Mesendoderm (in vitro differentiated cells): ENCODE data around the gene SKP1.
A peak's percentile ranks its signal among the peaks of the same experiment; 100 is the strongest.

Experiments used
- DNase-seq: peaks from one replicate; pipeline ENCODE4 v3.0.0; 2013
- H2AK5ac ChIP-seq: 2 replicates; pipeline ENCODE4 v1.6.1; 2013; ENCODE audit warnings: low read length, inconsistent platforms
- H2BK120ac ChIP-seq: 2 replicates; pipeline ENCODE4 v1.6.1; 2013; ENCODE audit warnings: low read depth, mild to moderate bottlenecking, low read length, moderate library complexity, mixed read lengths
- H2BK15ac ChIP-seq: replicated peaks from 2 replicates; pipeline ENCODE4 v1.6.1; 2013; ENCODE audit warnings: low read depth, mild to moderate bottlenecking, moderate library complexity
- H2BK5ac ChIP-seq: 2 replicates; pipeline ENCODE4 v1.6.1; 2013; ENCODE audit warnings: low read length, inconsistent platforms
- H3K18ac ChIP-seq: 2 replicates; pipeline ENCODE4 v1.6.1; 2013; ENCODE audit warnings: mild to moderate bottlenecking, low read length, mixed read lengths
- H3K23ac ChIP-seq: one replicate; pipeline ENCODE4 v1.6.1; 2013; ENCODE audit warnings: low read length
- H3K27ac ChIP-seq: 2 replicates; pipeline ENCODE4 v1.5.1; 2013; ENCODE audit warnings: low read depth, mild to moderate bottlenecking, inconsistent platforms, low read length, moderate library complexity
- H3K27me3 ChIP-seq: 2 replicates; pipeline ENCODE4 v1.6.1; 2013; ENCODE audit warnings: low read length, control low read depth, mild to moderate bottlenecking, inconsistent platforms; ENCODE audit not compliant: insufficient read depth, poor library complexity
- H3K36me3 ChIP-seq: 2 replicates; pipeline ENCODE4 v1.6.1; 2013; ENCODE audit warnings: low read length, inconsistent platforms; ENCODE audit not compliant: control insufficient read depth, insufficient read depth
- H3K4ac ChIP-seq: one replicate; pipeline ENCODE4 v1.6.1; 2013; ENCODE audit warnings: low read depth, mild to moderate bottlenecking, low read length, moderate library complexity
- H3K4me1 ChIP-seq: 2 replicates; pipeline ENCODE4 v1.6.1; 2013; ENCODE audit warnings: low read depth, low read length, inconsistent platforms; ENCODE audit not compliant: control insufficient read depth
- H3K4me2 ChIP-seq: 2 replicates; pipeline ENCODE4 v1.6.1; 2013; ENCODE audit warnings: low read length
- H3K4me3 ChIP-seq: 2 replicates; pipeline ENCODE4 v1.5.1; 2013; ENCODE audit warnings: mild to moderate bottlenecking, low read length
- H3K56ac ChIP-seq: one replicate; pipeline ENCODE4 v1.6.1; 2013; ENCODE audit warnings: low read length
- H3K79me1 ChIP-seq: 2 replicates; pipeline ENCODE4 v1.6.1; 2013; ENCODE audit warnings: low read length, inconsistent platforms
- H3K79me2 ChIP-seq: 2 replicates; pipeline ENCODE4 v1.6.1; 2013; ENCODE audit warnings: mild to moderate bottlenecking, low read length; ENCODE audit not compliant: control insufficient read depth, insufficient read depth
- H3K9ac ChIP-seq: 2 replicates; pipeline ENCODE4 v1.6.1; 2013; ENCODE audit warnings: low read length, inconsistent platforms
- H4K5ac ChIP-seq: one replicate; pipeline ENCODE4 v1.6.1; 2013; ENCODE audit warnings: low read length
- H4K8ac ChIP-seq: one replicate; pipeline ENCODE4 v1.6.1; 2013; ENCODE audit warnings: low read depth, mild to moderate bottlenecking, control low read depth, low read length, moderate library complexity
- WGBS: extraction: QIAGEN DNeasy Blood & Tissue Kit; methylation state at CpG from one replicate; pipeline ENCODE4 v1.1.7; 2013; ENCODE audit warnings: low lambda C conversion rate, missing lambda C conversion rate; ENCODE audit not compliant: insufficient coverage; ENCODE audit errors: extremely low coverage; 5-methylcytosine and 5-hydroxymethylcytosine counted together

SKP1 gene

GRCh38 chr5:134143431-134143830 lies 33.3 kb downstream of the SKP1 start:
- no peak overlapping the region for H3K56ac ChIP-seq
- no peak overlapping the region for H2AK5ac ChIP-seq
- H3K4me1 ChIP-seq = no peaks in the 10 kb centered on the region
- DNase-seq = no peak
- no peak overlapping the region for H3K18ac ChIP-seq
- no peak overlapping the region for H4K8ac ChIP-seq
- H3K4me2 ChIP-seq = no peak overlapping the region
- peaks cover 9% of the 10 kb centered on the region for H3K79me1 ChIP-seq
- no CpG with 5 or more reads among the region's 5 CpGs for WGBS
- no peak overlapping the region for H3K4ac ChIP-seq
- H2BK5ac ChIP-seq = no peak overlapping the region
- no peak overlapping the region for H2BK120ac ChIP-seq
- H3K9ac ChIP-seq = no peak overlapping the region
- no peak overlapping the region for H3K4me3 ChIP-seq
- no peak overlapping the region for H4K5ac ChIP-seq
- H3K79me2 ChIP-seq = peaks cover 1% of the 10 kb centered on the region
- H3K27me3 ChIP-seq = no peaks in the 10 kb centered on the region
- H3K36me3 ChIP-seq = peaks cover 15% of the 10 kb centered on the region
- H2BK15ac ChIP-seq = no peak overlapping the region
- H3K23ac ChIP-seq = no peak overlapping the region
- H3K27ac ChIP-seq = no peak overlapping the region

- no peak overlapping the region for H2AK5ac ChIP-seq
- H3K36me3 ChIP-seq = peaks cover 15% of the 10 kb centered on the region
- no peak overlapping the region for H4K8ac ChIP-seq
- no peak overlapping the region for H3K18ac ChIP-seq
- no peak overlapping the region for H4K5ac ChIP-seq
- H3K9ac ChIP-seq = no peak overlapping the region
- H2BK5ac ChIP-seq = no peak overlapping the region
- H3K56ac ChIP-seq = no peak overlapping the region
- H3K4ac ChIP-seq = no peak overlapping the region
- H3K27ac ChIP-seq = no peak overlapping the region
- H3K79me2 ChIP-seq = peaks cover 1% of the 10 kb centered on the region
- no peaks in the 10 kb centered on the region for H3K27me3 ChIP-seq
- DNase-seq = no peak
- no peak overlapping the region for H3K4me2 ChIP-seq
- H3K79me1 ChIP-seq = peaks cover 12% of the 10 kb centered on the region
- peaks cover 2% of the 10 kb centered on the region for H3K4me1 ChIP-seq
- no peak overlapping the region for H2BK15ac ChIP-seq
- no peak overlapping the region for H3K4me3 ChIP-seq
- no CpG with 5 or more reads among the region's 12 CpGs for WGBS
- no peak overlapping the region for H2BK120ac ChIP-seq
- H3K23ac ChIP-seq = no peak overlapping the region
These were observed 33.9 kb downstream of the SKP1 start for GRCh38 chr5:134142806-134143205.

- no peak overlapping the region for H2AK5ac ChIP-seq
- H2BK120ac ChIP-seq = no peak overlapping the region
- H4K8ac ChIP-seq = no peak overlapping the region
- no peak overlapping the region for H2BK15ac ChIP-seq
- H3K79me1 ChIP-seq = peaks cover 14% of the 10 kb centered on the region
- no CpG with 5 or more reads among the region's 5 CpGs for WGBS
- no peak overlapping the region for H3K4me2 ChIP-seq
- H3K36me3 ChIP-seq = peaks cover 15% of the 10 kb centered on the region
- H3K23ac ChIP-seq = no peak overlapping the region
- peaks cover 4% of the 10 kb centered on the region for H3K4me1 ChIP-seq
- H3K9ac ChIP-seq = no peak overlapping the region
- no peak overlapping the region for H3K4ac ChIP-seq
- H3K27me3 ChIP-seq = no peaks in the 10 kb centered on the region
- H3K56ac ChIP-seq = no peak overlapping the region
- no peak overlapping the region for H4K5ac ChIP-seq
- no peak overlapping the region for H3K27ac ChIP-seq
- H3K79me2 ChIP-seq = peaks cover 1% of the 10 kb centered on the region
- H2BK5ac ChIP-seq = no peak overlapping the region
- H3K18ac ChIP-seq = no peak overlapping the region
- no peak overlapping the region for H3K4me3 ChIP-seq
- DNase-seq = no peak
These were observed 34.7 kb downstream of the SKP1 start for GRCh38 chr5:134142052-134142451.

- Histone ChIP-seq H3K56ac (no peak overlapping the region), H4K8ac (no peak overlapping the region), H3K18ac (no peak overlapping the region), H3K36me3 (peaks cover 11% of the 10 kb centered on the region), H4K5ac (no peak overlapping the region), H2AK5ac (no peak overlapping the region), H2BK15ac (no peak overlapping the region), H3K79me2 (peaks cover 1% of the 10 kb centered on the region), H3K4ac (no peak overlapping the region), H3K4me2 (no peak overlapping the region), H3K27ac (no peak overlapping the region), H3K79me1 (peaks cover 14% of the 10 kb centered on the region), H3K4me1 (peaks cover 4% of the 10 kb centered on the region), H2BK120ac (no peak overlapping the region), H3K9ac (no peak overlapping the region), H2BK5ac (no peak overlapping the region), H3K23ac (no peak overlapping the region), H3K27me3 (no peaks in the 10 kb centered on the region), H3K4me3 (no peak overlapping the region)
- WGBS = no CpG with 5 or more reads among the region's 9 CpGs
- DNase-seq = no peak
These were observed 35.3 kb downstream of the SKP1 start for GRCh38 chr5:134141331-134142050.

GRCh38 chr5:134140530-134141201 lies 36.1 kb downstream of the SKP1 start:
- Histone ChIP-seq H3K18ac (no peak overlapping the region), H3K27me3 (no peaks in the 10 kb centered on the region), H3K4ac (no peak overlapping the region), H4K8ac (no peak overlapping the region), H2BK120ac (no peak overlapping the region), H3K27ac (no peak overlapping the region), H3K79me2 (peaks cover 1% of the 10 kb centered on the region), H3K9ac (peak overlapping the region; percentile 7), H3K4me3 (no peak overlapping the region), H4K5ac (no peak overlapping the region), H2BK15ac (no peak overlapping the region), H2AK5ac (no peak overlapping the region), H3K79me1 (peaks cover 18% of the 10 kb centered on the region), H3K36me3 (peaks cover 9% of the 10 kb centered on the region), H3K4me1 (peaks cover 4% of the 10 kb centered on the region), H3K23ac (no peak overlapping the region), H3K4me2 (no peak overlapping the region), H2BK5ac (no peak overlapping the region), H3K56ac (no peak overlapping the region)
- DNase-seq = peak; percentile 91
- WGBS = no CpG with 5 or more reads among the region's 8 CpGs
